Activated naive CD4-positive, alpha-beta T cell treated with anti-CD3 and anti-CD28 coated beads, Interleukin-2, amount 50 U/mL, for 72 hours (primary cell): ENCODE results near the gene PDCD4. TPM values are rescaled to one million over a fixed set of nuclear protein-coding genes. Genes with fewer than 3 reads are reported as not detected.

Source experiments
- ATAC-seq, 2 donors: fragments of 150-1000 bp; cut with Tn5 transposase; 2 replicates each; pipeline ENCODE4 v1.10.0; 2021; ENCODE audit warnings: mild to moderate bottlenecking in 2 of 2, moderate library complexity in 2 of 2
- DNase-seq, 2 donors: peaks; one replicate each; pipeline ENCODE4 v3.0.0; 2021 to 2022; ENCODE audit warnings: low spot score in 2 of 2
- H3K27ac Mint-ChIP-seq, 2 donors: one replicate each; pipeline ENCODE4 v1.8.0; 2022; ENCODE audit warnings: mild to moderate bottlenecking in 2 of 2, mixed read lengths in 2 of 2
- H3K36me3 Mint-ChIP-seq, 2 donors: one replicate each; pipeline ENCODE4 v1.8.0; 2022; ENCODE audit warnings: mixed read lengths in 2 of 2
- H3K9me3 Mint-ChIP-seq, 2 donors: one replicate each; pipeline ENCODE4 v1.8.0; 2022; ENCODE audit warnings: mixed read lengths in 2 of 2
- total RNA-seq, 2 donors: library from RNA; stranded (reverse); gene quantifications; one replicate each; pipeline ENCODE4 v1.2.3, GENCODE V29; 2022

Gene PDCD4
- total RNA-seq, 2 donors from 2014 or later = 94.9 to 159 TPM

- Mint-ChIP-seq H3K27ac (peak overlapping the region in 1 of 2 donors; percentile 99), H3K9me3 (no peaks in the 10 kb centered on the region)
- ATAC-seq = no peak
Measured at GRCh38 chr10:110916554-110917346, 45.0 kb downstream of the PDCD4 start.

DNA sequence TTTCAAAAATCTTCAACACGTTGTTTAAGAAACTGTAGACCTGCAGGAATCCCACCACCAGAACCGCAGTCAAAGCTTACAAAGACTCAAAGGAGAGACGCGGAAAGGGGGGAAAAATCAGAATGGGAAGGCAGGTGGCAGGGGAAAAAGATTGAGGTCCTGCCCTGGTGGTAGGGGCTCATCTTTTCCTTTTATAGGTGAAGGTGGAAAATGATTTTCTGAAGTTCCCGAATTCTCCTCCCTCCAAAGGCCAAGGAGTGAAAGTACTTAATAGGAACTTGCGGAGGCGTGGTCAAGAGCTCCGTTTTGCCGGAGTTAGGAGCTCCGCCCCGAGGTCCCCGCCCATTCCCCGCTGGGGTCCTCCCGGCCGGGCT is 46.5 kb downstream of the PDCD4 start:
- H3K27ac Mint-ChIP-seq = peak overlapping the region; percentile 90 to 99
- DNase-seq (peak in 1 of 2 donors; percentile 89), ATAC-seq (no peak)
- peaks cover 7 to 16% of the 10 kb centered on the region in 2 donors for H3K36me3 Mint-ChIP-seq
- no peaks in the 10 kb centered on the region for H3K9me3 Mint-ChIP-seq

More at GRCh38 chr10:110916554-110917346, 45.0 kb downstream of the PDCD4 start:
- no peak for DNase-seq
- H3K36me3 Mint-ChIP-seq = peaks cover 7 to 16% of the 10 kb centered on the region in 2 donors

GRCh38 chr10:110918643-110919348 is 47.1 kb downstream of the PDCD4 start, which contains the start of gene BBIP1:
TSS of gene BBIP1 (minus strand) at chr10:110919180. CDS start at chr10:110918157, 1,023 bp downstream.
- DNase-seq (peak; percentile 91 to 95), ATAC-seq (peak; percentile 93)
- H3K9me3 Mint-ChIP-seq = no peaks in the 10 kb centered on the region
- H3K36me3 Mint-ChIP-seq = peaks cover 7 to 16% of the 10 kb centered on the region in 2 donors
- peak within 1 kb of the TSS; percentile 99 for H3K27ac Mint-ChIP-seq

DNA sequence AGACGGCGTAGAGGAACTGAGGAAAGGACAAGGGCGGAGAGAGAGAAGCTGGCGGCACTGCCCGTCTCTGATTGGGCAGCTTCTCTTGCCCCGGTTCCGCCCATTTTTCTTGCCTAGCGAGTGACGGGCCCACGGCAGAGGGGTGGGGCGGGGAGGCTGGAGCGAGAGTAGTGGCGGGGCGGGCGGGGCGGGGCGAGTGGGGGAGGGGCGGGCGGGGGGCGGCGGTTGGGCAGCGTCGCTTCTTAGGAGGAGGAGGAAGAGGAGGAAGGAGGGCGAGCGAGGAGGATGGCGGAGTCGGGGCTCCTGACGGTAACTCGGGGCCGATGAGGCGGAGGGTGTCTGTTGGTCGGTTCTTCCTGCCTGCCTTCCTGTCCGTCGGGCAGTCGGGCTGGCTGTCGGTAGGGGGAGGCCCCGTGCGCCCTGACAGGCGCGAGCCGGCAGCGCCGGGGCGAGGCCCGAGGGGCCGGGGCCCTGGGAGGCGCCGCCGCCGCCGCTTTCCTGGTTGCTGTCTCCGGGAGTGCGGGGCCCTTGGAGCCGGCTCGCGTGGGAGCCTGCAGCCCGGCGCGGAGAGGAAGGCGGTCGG is 47.7 kb downstream of the PDCD4 start, which contains the start of gene SHOC2:
SHOC2 (plus strand) TSS at position 256 of the 583 bp plus-strand sequence. CDS start 44,755 bp downstream, outside the sequence.
- peak; percentile 44 to 45 for ATAC-seq
- peak; percentile 74 to 99 for DNase-seq
- Mint-ChIP-seq H3K36me3 (peaks cover 7 to 16% of the 10 kb centered on the region in 2 donors), H3K27ac (peak within 1 kb of the TSS; percentile 99), H3K9me3 (no peaks in the 10 kb centered on the region)

DNA sequence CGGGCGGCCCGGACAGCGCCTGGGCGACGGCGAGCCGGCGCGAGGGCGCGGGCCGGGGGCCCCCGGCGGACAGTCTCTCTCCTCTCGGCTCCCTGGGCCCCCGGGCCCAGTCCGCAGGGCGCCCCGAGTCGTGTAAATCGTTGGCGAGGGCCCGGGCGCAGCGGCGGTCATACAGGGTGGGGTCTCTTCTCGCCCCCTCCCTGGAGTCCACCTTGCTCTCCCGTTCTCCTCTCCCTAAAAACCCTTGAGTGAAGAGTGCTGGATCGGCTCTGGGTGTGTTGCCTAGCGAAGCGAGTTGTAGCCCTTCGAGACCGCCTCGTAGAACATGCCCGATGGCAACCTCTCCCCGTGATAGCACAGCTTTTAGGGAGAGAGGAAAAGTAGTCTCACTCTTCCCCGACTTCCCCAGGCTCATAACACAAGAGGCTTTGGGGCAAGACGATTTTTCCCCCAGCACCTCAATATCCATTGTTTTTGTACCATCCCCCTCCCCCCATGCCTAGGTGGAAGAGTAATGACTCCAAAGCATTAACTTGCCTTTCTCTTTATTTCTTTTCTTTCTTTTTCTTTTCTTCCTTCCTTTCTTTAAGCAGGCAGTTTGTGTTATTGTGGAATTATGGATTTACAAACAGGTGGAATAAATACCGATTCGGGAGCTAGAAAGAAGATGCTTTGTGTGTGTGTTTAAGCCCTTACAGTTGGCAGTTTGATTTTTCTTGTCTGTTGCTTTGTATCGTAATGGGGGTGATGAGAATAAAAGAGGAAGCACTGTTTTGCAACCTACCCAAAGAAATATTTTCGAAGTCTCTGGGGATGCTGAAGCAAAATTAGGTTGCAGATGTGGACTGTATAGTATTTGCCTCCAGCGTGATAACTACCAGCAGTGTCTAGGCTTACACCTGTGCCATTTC is 48.5 kb downstream of the PDCD4 start:
- DNase-seq = peak in 1 of 2 donors; percentile 34
- peaks cover 7 to 16% of the 10 kb centered on the region in 2 donors for H3K36me3 Mint-ChIP-seq
- H3K9me3 Mint-ChIP-seq = no peaks in the 10 kb centered on the region
- H3K27ac Mint-ChIP-seq = peak overlapping the region; percentile 96 to 99
- ATAC-seq = no peak

DNA sequence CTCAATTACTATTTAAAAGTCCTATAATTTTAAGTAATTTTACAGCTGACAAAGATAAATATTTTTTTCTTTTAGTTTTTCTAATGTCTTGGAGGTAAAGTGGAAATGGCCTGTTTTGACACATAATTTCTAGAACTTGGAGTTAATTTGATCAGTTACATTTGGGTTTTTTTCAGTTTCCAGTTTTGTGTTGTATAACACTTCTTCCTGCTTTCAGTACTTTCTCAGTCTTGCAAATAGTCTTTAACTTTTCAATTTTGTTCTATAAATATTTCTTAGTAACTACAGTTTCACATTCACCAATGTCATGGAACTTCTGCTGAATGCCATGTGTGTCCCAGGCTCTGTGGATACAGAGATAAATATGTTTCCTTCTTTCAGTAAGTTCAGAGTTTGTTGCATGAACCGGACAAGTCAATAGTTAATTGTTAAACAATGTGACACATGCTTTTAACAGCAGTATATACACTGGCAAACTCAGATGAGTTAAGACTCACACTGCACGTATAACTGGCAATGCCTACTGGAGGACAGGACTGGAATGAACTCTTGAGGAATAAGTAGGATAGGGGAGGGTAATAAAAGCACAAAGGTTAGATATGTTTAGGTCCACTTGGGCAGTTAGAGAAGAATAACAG is 52.2 kb downstream of the PDCD4 start:
- ATAC-seq (no peak), DNase-seq (no peak)
- Mint-ChIP-seq H3K27ac (no peak overlapping the region), H3K36me3 (peaks cover 7 to 8% of the 10 kb centered on the region in 2 donors), H3K9me3 (no peaks in the 10 kb centered on the region)

GRCh38 chr10:110927461-110927860 is 55.7 kb downstream of the PDCD4 start:
- DNase-seq = no peak
- ATAC-seq = no peak
- no peak overlapping the region for H3K27ac Mint-ChIP-seq
- no peaks in the 10 kb centered on the region for H3K9me3 Mint-ChIP-seq
- no peaks in the 10 kb centered on the region for H3K36me3 Mint-ChIP-seq

DNA sequence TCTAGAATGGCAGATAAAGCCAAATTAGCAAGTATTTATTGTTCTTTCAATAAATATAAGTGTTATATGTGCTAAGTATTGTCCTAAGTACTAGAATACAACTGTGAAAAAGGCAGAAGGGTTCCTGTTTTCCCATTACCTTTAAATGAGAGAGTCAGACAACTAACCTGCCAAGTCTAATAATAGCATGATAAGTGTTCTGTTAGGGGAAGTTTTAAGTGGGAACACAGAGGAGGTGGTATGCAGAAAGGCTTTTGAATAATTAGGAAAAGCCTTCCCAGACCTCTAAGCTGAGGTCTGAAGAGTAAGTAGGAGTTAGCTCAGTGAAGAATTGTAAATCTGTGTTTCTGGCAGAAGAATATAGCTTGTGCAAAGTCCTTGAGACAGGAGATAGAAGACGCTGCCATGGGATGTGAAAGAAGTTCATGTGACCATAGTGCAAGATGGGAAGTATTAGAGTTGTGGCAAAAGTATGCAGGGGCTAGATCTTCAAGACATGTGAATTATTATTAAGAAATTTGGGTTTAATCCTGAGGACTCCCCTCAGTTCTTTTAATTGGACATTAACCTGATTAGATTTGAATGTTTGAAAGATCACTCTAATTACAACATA is 60.1 kb downstream of the PDCD4 start:
- ATAC-seq (no peak), DNase-seq (no peak)
- Mint-ChIP-seq H3K36me3 (peaks cover 5 to 6% of the 10 kb centered on the region in 2 donors), H3K9me3 (no peaks in the 10 kb centered on the region), H3K27ac (no peak overlapping the region)

- H3K36me3 Mint-ChIP-seq = peaks cover 5 to 7% of the 10 kb centered on the region in 2 donors
- H3K27ac Mint-ChIP-seq = no peak overlapping the region
- DNase-seq = no peak
- no peak for ATAC-seq
- H3K9me3 Mint-ChIP-seq = no peaks in the 10 kb centered on the region
Measured at GRCh38 chr10:110932505-110933180, 60.9 kb downstream of the PDCD4 start.

DNA sequence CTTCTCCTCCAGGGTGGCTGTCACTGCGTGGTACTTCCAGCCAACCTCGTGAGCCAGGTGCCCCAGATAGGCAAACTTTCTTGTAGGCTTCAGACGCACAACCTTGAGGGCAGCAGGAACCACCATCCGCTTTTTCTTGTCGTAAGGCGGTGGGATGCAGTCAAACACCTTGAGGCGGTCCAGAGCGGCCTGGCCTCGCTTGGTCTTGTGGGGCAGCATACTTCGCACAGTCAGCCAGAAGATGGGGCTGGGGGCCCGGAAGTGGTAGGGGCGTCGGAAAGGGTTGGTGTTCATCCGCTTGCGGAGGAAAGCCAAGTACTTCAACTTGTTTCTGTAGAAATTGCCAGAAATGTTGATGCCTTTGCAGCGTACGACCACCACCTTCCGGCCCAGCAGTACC is 65.0 kb downstream of the PDCD4 start:
- no peak for ATAC-seq
- DNase-seq = no peak
- no peak overlapping the region for H3K27ac Mint-ChIP-seq
- H3K36me3 Mint-ChIP-seq = peaks cover 13 to 18% of the 10 kb centered on the region in 2 donors
- peaks cover 0 to 4% of the 10 kb centered on the region in 2 donors for H3K9me3 Mint-ChIP-seq

DNA sequence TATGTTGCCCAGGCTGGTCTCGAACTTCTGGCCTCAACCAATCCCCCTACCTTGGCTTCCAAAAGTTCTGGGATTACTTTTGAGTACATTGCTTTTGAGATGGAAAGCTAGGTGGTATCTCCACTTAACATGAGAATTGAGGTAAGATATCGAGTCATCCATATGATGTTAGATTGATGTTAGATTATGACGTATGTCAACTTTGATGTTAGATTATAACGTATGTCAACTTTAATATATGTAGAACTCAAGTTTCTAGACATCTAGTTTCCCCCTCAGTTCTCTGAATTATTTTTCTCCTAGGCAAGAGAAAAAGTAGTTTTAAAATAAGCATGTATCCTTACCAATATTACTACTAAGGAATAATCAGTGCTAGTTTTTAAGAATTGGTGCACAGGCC is 67.7 kb downstream of the PDCD4 start:
- Mint-ChIP-seq H3K36me3 (peaks cover 27 to 39% of the 10 kb centered on the region in 2 donors), H3K9me3 (peaks cover 6 to 14% of the 10 kb centered on the region in 2 donors), H3K27ac (no peak overlapping the region)
- DNase-seq = no peak
- no peak for ATAC-seq

- Mint-ChIP-seq H3K36me3 (peaks cover 38 to 64% of the 10 kb centered on the region in 2 donors), H3K27ac (no peak overlapping the region), H3K9me3 (peaks cover 16 to 21% of the 10 kb centered on the region in 2 donors)
- DNase-seq (no peak), ATAC-seq (no peak)
Measured at GRCh38 chr10:110944792-110945396, 73.2 kb downstream of the PDCD4 start.

GRCh38 chr10:110946496-110946895 is 74.8 kb downstream of the PDCD4 start:
- DNase-seq = no peak
- Mint-ChIP-seq H3K27ac (no peak overlapping the region), H3K9me3 (peaks cover 16 to 21% of the 10 kb centered on the region in 2 donors), H3K36me3 (peaks cover 30 to 65% of the 10 kb centered on the region in 2 donors)
- no peak for ATAC-seq

- no peak for DNase-seq
- ATAC-seq = no peak
- H3K27ac Mint-ChIP-seq = no peak overlapping the region
- peaks cover 30 to 65% of the 10 kb centered on the region in 2 donors for H3K36me3 Mint-ChIP-seq
- peaks cover 16 to 21% of the 10 kb centered on the region in 2 donors for H3K9me3 Mint-ChIP-seq
Measured at GRCh38 chr10:110947061-110947595, 75.4 kb downstream of the PDCD4 start.
